ENCODE measurements around the gene PXK. TPM values are rescaled to one million over a fixed set of nuclear protein-coding genes. Genes with fewer than 3 reads are reported as not detected.

Gene PXK
- total RNA-seq, 4 donors from 2014 or later = 98.6 to 139 (median 123) TPM

DNA sequence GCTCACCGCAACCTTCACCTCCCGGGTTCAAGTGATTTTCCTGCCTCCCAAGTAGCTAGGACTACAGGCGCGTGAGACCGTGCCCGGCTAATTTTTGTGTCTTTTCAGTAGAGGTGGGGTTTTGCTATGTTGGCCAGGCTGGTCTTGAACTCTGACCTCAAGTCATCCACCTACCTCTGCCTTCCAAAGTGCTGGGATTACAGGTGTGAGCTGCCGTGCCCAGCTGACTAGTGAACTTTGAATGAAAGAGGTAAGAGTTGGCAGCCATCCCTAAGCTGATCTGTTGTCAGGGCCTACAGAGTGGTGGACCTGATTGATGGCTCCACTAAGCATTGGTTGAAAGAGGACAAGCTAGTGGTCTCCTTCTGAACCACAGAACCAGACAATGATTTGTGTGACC is 15.3 kb downstream of the PXK start:
- no peaks in the 10 kb centered on the region for H3K27me3 ChIP-seq
- WGBS, 2 donors = 47 to 56% methylated on average over 7 of the region's 7 CpGs
- H3K27ac ChIP-seq = peak overlapping the region in 2 of 3 donors; percentile 48 to 62
- TF ChIP-seq POLR2A (IDR thresholded peaks at IDR 0.05) (no peak), CTCF (IDR thresholded peaks at IDR 0.05) (no peak)
- no peaks in the 10 kb centered on the region for H3K36me3 ChIP-seq
- H3K9me3 ChIP-seq = no peaks in the 10 kb centered on the region
- H3K4me3 ChIP-seq (replicated peaks in 1 of 3) = no peak overlapping the region
- DNase-seq = peak in 1 of 2 donors; percentile 39
- H3K4me1 ChIP-seq = peaks cover 70 to 71% of the 10 kb centered on the region in 2 donors
- intact Hi-C loops (cut with DNase I) = no loop called here

DNA sequence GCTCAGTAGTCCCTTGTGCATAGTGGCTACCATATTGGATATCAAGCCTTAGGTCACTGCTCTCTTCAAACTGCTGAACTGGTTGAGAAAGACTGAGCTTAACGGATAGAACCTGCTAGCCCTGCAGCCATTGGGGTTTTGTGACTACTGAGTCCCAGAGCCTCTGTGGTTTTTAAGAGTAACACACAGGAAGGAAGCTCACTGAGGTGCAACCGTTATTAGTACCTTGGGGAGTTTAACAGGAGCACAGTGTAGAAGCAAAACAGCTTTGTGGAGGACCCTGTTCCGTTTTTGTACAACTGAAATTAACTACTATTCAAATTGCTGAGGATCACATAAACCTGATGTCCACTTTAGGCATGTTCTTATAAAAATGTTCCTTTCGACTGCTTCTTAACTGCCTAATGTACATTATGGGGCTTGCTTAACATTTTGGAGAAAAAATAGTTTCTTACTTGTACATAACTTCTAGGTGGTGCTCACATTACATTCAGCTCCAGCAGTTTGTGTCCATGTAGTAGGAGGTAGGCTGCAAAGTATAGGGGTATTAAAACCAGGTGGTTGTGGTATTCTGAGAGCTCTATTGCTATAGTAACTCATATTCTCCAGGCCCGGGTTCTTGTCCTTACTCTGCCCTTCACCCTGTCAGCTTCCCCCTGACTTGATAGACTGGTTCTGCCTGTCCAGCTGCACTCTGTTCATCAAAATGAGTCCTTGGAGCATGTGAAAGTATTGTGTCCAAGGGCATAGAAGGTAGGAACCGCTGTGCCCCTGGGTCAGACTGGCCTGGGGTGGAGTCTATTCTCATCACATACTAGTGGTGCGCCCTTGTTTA is 17.3 kb downstream of the PXK start:
- H3K27ac ChIP-seq = peak overlapping the region; percentile 39 to 84 (median 76)
- DNase-seq = peak; percentile 72 to 75
- 54 to 63% methylated on average over 7 of the region's 7 CpGs for WGBS, 2 donors
- no peak overlapping the region for H3K4me3 ChIP-seq (replicated peaks in 1 of 3)
- no peaks in the 10 kb centered on the region for H3K9me3 ChIP-seq
- no peaks in the 10 kb centered on the region for H3K27me3 ChIP-seq
- TF ChIP-seq CTCF (IDR thresholded peaks at IDR 0.05) (no peak), POLR2A (IDR thresholded peaks at IDR 0.05) (no peak)
- H3K4me1 ChIP-seq = peaks cover 54 to 60% of the 10 kb centered on the region in 2 donors
- intact Hi-C loops (cut with DNase I) = no loop called here
- H3K36me3 ChIP-seq = no peaks in the 10 kb centered on the region

- H3K27ac ChIP-seq = peak overlapping the region; percentile 39 to 84 (median 76)
- no peaks in the 10 kb centered on the region for H3K9me3 ChIP-seq
- DNase-seq = no peak
- no peaks in the 10 kb centered on the region for H3K36me3 ChIP-seq
- intact Hi-C loops (cut with DNase I) = no loop called here
- TF ChIP-seq POLR2A (IDR thresholded peaks at IDR 0.05) (no peak), CTCF (IDR thresholded peaks at IDR 0.05) (no peak)
- H3K27me3 ChIP-seq = no peaks in the 10 kb centered on the region
- 98 to 100% methylated on average over 2 of the region's 2 CpGs for WGBS, 2 donors
- H3K4me1 ChIP-seq = peaks cover 49 to 62% of the 10 kb centered on the region in 2 donors
- H3K4me3 ChIP-seq (replicated peaks in 1 of 3) = no peak overlapping the region
Measured at GRCh38 chr3:58350627-58351013, 17.9 kb downstream of the PXK start.

DNA sequence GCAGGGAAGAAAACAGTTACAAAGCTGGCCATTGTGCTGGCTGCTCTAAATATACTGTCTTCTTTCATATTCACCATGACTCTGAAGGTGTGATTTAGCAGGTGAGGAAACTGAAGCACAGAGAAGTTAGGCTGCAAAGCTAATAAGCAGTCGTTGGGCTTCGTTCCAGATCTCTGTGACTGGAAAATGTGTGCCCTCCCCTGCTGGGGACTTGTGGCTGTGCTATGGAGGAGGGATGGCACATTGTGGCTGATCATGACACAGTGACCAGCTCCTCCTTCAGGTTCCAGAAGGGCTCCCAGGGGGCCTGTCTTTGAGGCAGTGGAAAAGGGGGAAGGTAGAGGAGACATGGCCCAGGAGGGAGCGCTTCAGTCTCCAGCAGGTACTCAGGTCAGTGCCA is 19.2 kb downstream of the PXK start:
- Histone ChIP-seq H3K9me3 (no peaks in the 10 kb centered on the region), H3K4me1 (peaks cover 54 to 63% of the 10 kb centered on the region in 2 donors), H3K27ac (peak overlapping the region; percentile 39 to 84 (median 76)), H3K36me3 (no peaks in the 10 kb centered on the region), H3K4me3 (replicated peaks in 1 of 3) (no peak overlapping the region), H3K27me3 (no peaks in the 10 kb centered on the region)
- intact Hi-C loops (cut with DNase I) = no loop called here
- WGBS, 2 donors = 65 to 85% methylated on average over 3 of the region's 3 CpGs
- DNase-seq = peak; percentile 36 to 55
- TF ChIP-seq POLR2A (IDR thresholded peaks at IDR 0.05) (no peak), CTCF (IDR thresholded peaks at IDR 0.05) (peak in 1 of 6 experiments; percentile 34)

DNA sequence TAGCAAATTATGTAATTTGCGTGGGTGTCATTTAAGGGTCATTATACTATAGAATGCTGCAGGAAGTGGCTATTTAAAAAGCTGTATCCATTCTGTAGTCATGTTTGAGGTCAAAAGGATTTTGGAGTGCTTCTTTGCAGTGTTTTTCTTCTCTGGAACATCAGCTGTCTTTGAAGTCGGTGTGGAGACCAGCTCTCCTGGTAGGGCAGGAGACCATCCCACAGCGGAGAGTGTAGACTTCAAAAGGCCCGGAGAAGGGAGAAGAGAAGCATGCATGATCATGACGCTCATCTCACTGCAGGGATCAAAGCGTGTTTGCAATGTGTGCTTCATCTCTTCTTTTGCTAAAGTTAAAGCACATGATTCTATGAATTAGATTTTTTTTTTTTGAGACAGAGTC is 19.9 kb downstream of the PXK start:
- H3K4me3 ChIP-seq (replicated peaks in 1 of 3) = no peak overlapping the region
- no peaks in the 10 kb centered on the region for H3K27me3 ChIP-seq
- H3K4me1 ChIP-seq = peaks cover 52 to 62% of the 10 kb centered on the region in 2 donors
- no peak for DNase-seq
- no peak overlapping the region for H3K27ac ChIP-seq
- no peaks in the 10 kb centered on the region for H3K36me3 ChIP-seq
- TF ChIP-seq POLR2A (IDR thresholded peaks at IDR 0.05) = no peak
- TF ChIP-seq CTCF (IDR thresholded peaks at IDR 0.05) = no peak
- intact Hi-C loops (cut with DNase I) = no loop called here
- 84 to 88% methylated on average over 6 of the region's 6 CpGs for WGBS, 2 donors
- no peaks in the 10 kb centered on the region for H3K9me3 ChIP-seq
